ENCODE results near the gene ALDH1L1.

ALDH1L1 gene

DNA sequence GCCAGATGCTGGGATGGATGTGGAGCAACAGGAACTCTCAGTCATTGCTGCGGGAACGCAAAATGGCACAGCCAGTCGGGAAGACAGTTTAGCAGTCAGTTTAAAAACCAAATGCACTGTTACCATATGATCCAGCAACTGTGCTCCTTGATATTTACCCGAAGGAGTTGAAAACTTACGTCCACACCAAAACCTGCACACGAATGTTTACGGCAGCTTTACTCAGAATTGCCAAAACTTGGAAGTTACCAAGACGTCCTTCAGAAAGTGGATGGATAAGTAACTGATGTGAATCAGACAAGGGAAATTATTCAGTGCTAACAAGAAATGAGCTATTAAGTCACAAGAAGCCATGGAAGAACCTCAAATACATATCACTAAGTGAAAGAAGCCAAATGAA is 60.4 kb downstream of the ALDH1L1 start:
- no peak for DNase-seq

DNA sequence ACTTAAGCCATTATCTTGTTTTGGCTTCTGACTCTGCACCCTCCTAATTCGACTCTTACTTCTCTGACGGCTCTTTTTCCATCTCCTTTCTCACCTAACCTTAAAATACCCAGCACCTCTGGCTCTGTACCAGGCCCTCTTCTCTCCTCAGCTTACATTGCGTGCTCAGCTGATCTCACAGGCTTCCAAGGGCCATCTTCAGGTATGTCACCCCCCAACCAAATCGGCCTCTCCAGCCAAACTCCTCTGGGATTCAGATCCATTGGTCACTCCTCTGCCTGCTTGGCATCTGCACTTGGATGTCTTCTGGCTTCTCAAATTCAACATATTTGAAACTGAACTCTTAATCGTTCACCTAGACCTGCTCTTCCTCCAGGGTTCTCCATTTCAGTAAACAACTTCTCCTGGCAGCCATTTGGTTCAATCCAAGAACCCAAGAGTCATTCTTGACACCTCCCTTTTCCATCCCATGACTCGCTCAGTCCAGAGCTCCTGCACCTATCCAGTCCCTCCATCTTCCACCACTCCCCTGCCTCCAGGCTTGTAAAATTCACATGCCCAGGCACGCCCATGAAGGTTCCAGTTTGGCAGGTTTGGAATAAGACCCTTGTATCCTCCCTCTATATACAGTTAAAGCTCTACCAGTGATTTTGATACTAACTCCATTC is 61.2 kb downstream of the ALDH1L1 start:
- no peak for DNase-seq

DNA sequence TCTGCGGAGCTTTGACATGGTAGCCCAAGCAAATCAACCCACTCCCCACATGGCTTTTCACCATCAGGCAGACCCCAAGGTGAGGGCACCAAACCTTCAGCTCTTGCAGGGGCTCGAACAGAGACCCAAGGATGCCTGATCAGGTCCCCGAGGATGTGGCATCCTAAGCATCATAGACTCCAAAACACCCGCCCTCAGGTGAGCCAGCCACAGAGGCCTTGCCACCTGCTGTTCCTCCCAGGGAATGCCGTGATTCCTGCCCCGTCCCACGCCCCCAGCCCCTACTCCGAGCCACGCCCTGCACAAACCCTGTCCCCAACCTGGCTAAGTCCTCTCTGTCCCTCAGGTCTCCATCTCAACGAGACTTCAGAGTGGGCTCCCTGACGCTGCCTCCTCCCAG is 61.8 kb downstream of the ALDH1L1 start:
- DNase-seq, result no peak

DNA sequence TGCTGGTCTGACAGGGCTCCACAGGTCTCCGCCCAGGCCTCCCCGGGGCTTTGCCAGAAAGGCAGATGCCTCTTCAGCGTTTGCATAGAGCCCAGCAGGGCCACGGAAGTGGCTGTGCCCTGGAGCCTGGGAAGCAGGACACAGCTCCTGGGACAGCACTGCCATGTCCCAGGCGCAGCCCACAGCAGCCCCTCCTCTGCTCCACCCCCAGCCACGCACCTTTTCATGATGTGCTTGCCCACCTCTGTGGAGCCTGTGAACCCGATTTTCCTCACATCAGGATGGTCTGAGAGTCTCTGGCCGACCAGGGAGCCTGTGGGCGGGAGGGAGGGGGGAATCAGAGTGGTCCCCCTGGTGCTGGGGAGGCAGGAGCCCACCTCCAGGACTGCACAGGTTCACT is 62.6 kb downstream of the ALDH1L1 start:
- no peak for DNase-seq

DNA sequence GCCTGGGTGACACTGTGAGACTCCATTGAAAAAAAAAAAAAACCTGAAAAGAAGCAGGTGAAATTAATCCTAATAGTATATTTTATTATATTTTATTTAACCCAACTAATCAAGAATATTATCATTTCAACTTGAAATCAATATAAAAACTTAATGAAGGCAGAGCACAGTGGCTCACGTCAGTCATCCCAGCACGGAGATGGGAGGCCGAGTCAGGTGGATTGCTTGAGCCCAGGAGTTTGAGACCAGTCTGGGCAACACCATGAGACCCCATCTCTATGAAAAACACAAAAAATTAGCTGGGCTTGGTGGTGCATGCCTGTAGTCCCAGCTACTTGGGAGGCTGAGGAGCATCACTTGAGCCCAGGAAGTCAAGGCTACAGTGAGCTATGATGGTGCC is 63.2 kb downstream of the ALDH1L1 start:
- DNase-seq, result no peak

DNA sequence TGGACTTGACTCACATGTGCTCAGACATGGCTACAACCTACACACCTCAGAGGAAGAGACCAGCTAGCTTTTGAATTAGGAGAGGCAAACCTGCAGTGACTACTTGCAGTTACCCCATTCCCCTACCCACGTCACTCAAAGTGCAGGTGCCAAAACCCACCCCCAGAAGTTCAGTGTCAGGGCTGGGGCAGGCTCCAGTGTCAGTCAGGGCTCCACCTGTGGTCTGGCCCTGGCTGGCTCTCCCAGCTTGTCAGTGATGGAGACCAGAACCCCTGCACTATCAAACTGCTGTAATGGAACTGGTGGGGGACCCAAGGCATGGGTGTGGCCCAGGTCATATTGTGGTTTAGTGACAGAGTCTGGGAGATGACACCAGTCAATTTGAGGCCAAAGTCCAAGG is 63.9 kb downstream of the ALDH1L1 start:
- no peak for DNase-seq

DNA sequence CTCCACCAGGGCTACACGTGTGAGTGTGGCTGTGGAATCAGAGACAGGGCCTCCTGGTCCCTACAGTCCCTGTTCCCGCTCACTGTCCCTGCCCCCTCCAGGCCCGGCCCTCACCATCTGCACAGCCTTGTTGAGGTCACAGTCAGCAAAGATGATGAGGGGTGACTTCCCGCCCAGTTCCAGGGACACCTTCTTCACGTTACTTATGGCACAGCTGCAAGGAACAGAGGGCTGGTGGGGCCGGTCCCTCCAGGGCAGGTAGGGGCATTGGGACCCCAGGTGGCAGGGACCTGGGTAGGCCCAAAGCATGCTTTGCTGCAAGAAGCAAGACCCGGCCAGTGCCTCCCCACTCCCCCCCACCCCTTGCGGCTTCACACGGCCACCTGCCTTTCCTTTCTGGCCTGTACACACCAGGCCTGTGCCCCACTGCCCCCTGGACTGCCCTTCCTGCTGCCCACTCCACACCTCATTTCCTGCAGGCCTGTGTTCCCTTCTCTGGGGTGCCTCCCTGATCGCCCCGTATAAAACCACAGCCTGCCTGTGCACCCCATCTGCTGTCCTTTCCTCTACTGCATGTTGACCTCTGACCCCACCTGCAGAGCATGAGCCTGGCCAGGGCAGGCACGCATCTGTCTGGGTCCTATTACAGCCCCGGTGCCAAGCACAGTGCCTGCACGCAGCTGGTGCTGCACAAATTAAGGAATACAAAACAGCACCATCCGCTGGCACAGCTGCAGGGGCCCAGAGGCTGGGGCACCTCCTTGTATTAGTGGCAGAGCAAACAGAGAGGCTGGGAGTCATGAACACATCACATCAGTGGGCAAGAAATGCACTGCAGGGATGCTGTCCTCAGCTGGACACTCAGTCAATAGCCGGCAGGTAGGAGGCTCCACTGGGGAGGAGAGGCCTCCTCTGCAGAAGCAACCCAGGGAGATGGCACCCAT is 65.7 kb downstream of the ALDH1L1 start:
- DNase-seq, result no peak

DNA sequence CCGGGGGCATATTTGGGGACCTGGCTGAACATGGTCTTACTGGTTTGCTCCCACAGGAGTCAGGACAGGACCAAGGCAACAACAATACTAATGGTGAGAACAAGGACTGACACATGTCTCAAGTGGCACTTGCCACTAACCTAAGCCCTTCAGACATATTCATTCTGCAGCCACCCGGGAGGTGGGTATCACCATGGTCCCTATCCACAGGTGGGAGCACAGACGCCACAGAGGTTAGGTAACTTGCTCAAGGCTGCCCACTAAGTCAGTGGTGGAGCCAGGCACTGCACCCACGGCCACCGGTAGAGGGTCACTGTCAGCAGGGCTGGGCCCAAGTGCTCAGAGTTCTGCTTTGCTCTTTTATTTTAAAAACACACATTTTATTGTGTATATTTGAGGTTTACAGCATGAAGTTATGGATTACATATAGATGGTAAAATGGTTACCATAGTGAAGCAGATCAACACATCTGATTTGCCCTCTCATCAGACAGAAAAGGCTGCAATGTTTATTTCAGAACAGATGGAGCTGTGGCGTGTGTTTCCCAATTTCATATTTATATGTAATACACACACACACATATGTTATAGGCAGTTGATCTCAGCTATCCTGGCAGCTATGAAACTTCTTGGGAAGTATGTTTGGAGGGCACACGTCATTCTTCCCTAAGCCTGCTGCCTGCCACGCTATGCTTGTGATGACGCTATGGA is 66.5 kb downstream of the ALDH1L1 start:
- DNase-seq, result no peak

DNA sequence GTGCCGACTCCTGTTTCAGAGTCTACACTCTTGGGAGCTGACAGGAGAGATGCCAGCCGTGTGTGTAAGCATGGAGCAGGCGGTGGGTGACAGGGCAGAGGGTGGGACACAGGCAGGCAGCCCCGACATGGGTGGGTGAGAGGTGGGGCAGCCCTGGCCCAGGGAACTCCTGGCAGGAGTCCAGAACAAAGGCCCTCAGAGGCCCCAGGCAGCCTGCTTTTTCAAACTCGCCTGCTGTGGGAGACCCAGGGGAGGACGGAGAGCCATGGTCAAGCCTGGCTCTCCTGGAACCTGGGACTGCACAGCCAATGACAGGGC is 67.2 kb downstream of the ALDH1L1 start:
- DNase-seq, result no peak

DNA sequence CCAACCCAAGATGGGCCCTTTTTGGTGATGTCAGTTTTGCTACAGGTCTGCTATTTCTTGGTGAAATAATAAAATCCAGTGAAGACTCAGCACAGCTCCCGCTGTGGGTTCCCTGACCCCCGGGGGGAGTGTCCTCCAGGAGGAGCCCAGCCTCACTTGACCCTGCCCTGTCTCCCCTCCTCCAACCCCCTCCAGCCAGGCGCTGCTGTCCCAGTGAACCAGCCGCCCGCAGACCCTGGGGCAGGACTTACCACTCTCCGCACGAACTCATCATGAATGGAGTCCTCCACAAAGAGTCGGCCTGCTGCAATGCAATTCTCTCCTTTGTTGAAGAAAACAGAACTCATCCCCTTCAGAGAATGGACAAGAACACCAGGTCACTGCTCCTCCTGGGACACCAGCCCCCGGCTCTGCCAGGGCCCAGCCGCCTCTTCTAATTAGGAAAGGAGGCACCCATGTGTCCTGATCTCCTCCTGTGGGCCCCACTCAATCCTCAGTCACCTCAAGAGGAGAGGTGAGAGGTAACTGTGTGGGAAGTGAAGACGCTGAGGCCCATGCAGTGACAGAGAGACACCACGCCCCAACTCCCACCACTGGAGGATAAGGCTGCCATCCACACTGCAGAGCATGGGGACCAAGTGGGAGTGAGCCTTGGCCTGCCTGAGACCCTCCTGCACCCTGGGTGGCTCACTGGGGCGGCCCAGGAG is 67.7 kb downstream of the ALDH1L1 start:
- DNase-seq, result no peak

DNA sequence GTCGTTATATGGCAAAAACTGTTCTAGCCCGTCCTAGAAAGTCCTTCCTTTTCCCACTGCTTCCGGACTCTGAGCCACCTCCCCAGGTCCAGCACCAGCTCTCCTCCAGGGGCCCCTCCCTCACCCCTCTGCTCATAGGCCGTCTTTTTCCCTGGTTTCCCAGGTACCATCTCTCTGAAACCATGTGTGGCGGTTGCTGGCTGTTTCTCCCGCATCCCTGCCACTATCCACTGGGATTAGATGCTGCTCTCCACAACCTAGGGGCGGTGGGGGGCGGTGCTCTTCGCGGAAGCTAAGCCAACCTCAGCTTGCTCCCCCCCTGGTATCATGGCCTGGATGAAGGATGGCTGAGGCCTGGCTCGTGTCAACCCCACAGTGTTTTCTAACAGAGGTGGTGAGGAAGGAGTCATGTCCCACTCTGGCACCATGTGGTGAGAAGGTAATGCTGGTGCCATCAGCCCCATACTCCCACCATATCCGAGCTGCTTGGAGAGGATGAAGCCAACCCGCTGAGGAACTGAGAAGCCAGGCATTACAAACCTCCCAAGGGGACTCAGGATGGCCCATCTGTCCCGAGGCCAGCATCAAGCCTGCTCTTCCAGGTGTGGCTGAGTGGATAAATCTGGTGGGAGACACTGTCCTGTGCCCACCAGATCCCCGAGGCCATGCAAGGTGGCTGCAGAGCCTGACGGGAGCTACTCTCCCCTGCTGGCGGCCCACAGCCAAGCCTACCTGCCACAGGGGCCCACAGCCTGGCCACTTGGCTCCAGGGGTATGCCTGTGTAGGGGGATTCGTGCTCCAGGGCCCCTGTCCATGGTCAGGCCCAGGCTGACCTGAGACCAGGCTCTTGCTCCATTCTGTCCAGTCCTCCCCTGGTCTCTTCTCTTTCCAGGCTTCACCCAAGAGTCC is 68.6 kb downstream of the ALDH1L1 start:
- no peak for DNase-seq

DNA sequence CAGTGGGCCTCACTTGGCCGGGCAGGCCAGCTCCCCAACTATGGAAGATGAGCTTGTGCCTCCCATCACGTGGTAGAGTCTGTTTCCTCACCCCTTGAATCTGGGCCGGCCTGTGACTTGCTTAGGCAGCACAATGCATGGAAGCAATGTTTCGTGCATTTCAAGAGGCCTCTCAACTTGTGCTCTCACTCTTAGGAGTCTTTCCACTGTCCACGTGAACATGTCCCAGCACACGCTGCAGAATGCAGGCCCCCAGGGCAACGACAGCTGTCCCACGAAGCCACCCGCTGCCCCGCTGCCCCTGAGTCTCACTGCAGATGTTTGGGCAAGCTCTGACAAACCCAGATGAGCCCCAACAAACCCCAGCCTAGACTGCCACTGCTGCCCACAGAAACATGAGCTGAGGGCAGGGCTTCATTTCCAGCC is 69.2 kb downstream of the ALDH1L1 start:
- no peak for DNase-seq

DNA sequence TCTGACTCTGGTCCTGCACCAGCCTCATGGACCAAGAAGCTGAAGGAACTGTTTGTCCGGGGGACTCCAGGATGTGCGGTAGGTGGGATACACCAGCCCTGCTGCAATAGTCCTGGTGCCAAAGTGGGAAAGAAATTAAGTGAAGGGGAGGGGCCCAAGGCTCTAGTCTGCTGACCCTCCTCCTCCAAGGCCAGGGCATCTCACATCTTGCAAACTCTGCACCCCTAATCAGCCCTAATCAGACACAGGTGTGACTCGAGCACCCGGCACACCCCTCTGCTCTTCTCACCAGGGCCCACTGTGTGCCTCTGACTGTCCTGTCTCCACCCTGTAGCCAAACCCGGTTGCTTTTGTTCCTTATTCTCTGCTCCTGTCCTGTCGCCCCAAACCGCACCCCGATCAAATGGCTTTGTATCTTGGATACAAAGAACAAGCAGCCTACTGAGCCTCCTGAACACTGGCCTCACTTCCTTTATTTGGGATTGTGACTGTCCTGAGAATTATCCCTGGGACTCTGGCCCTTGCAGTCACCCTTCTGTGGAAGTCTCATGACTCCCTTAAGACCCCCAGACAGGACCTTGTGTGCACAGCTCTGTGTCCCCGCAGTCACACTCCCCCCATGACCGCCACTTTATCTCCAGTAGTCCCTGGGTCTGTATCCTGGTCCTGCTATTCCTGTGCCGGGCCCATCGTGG is 69.8 kb downstream of the ALDH1L1 start:
- no peak for DNase-seq

DNA sequence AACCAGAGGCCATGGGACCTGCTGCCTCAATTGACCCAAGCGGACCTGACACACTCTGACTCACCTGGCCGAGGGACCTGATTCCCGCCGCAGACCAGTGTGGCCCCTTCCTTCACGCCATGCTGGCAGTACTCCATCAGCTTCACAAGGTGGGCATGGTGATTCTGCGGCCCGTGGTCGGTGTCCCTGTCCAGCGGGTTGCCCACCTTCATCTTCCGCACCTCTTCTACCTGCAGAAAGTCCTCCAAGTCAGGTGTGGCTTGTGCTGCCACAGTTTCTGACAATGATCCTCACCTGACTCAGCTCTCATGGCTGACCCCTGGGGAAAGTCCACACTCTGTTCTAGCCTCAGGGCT is 70.5 kb downstream of the ALDH1L1 start:
- DNase-seq, result no peak

DNA sequence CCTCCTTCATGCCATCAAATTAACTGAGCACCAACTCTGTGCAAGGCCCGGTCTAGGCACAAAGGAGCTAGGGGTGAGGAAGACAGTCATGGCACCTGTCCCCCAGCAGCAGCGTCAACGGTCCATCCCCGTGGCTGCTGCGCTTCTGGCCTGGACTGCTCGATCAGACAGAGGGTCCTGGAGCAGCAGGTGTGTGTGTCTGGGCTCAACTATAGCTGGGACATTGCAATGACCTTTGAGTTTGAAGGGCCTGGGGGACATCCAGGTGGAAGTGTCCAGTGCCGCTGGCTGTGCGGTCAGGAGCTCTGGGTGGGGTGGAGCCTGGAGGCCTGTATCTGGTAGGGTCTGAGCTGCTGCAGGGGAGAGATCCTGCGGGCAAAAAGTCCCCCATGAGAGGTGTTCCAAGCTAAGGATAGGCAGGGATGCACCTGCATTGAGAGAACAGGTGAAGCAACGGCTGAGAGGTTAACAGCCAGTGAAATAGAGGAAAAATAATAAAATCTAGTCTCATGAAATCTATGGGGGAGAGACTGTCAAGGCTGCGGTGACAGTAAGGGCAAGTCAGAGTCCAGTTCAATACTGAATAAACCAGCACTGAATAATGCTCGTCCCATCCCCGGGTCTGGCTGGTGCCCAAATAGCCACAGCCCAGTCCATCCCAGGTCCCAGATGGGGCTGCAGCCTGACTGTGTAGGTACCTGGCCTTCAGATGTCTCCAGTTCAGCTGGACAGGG is 71.1 kb downstream of the ALDH1L1 start:
- no peak for DNase-seq

DNA sequence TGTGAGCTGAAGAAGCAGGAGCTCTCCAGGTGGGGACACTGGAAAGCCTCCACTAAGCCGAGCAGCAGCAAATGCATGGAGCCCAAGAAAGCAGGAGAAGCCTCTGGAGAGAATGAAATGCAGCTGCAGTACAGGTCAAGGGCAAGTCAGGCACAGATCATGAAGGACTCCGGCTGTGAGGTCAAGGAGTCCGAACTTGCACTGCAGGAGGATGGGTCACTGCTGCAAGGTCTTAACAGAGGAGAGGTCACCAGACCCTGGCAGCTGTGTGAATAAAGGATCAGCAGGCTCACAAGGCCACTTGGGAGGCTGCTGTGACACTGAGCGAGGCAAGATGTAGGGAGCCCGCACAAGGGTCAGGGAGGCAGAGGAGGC is 71.7 kb downstream of the ALDH1L1 start:
- DNase-seq, result no peak

DNA sequence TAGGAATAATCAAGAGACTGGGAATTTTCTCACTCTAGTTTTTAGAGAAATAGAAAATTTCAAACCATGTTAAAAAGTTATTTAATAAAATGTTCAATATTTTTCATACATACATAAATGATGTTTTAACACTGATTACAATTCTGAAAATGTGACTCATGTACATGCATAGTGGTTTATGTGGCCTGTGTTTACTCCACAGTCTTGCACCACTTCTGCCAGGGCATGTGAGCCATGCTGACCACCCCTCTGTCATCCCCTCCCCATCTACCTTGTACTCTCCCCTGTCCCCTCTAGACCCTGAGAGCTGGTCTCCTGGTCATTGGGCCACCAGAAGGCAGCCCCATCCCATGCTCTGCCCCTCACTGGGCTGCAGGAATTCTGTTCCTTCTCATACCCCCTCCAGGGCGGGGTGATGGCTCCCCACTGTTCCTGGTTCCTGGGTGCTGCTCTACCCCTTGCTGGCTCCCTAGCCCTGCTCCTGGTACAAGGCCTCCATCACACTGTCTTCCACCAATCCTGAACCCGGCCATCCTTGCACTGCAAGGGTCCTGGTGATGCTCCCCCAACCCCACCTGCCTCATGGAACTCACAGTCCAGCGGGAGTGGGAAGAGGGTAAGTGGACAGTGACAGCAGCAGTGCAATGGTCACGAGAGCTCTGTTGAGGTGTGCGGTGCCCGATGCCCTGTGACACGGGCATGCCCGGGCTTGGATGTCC is 72.3 kb downstream of the ALDH1L1 start:
- no peak for DNase-seq

DNA sequence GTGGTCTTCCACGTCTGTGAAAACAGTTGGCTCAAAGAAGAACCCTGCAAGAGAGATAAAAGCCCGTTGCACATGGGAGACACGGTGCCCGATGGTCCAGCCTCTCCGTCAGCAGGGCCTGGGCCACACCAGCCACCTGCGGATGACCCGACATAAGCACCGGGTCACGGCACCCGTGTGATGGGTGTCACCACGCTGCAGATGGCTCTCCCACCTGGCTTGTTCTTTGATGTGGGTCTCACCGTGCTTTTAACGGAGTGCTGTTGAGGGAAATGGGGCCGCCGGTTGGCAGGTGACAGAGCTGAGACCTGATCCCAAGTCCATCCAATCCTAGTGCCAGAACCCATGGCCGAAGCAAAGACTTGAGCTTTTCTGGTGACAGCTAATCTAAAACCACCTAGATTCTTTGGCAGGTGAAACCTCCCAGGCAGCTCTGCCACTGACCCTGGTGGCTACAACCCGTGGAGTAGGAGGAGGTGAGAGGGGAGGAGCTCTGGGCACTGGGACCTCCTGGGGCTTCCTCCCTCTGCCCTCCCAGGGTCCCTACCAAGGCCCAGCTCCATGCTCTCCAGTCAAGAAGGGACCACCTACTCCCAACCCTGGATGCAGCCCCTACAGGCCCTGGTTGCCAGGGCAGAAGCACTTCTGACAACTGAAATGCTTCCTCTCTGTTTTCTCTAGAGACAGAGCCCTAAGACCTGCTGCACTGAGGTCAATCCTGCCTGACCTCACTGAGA is 73.0 kb downstream of the ALDH1L1 start:
- DNase-seq, result no peak
